Muscle layer of colon (tissue), 2 donors: ENCODE data around the gene LRMDA.
A peak's percentile ranks its signal among the peaks of the same experiment; 100 is the strongest.
"Not testable (repeated sequence)": the region's sequence is repeated elsewhere in the genome, so short reads cannot be mapped to it uniquely, and the experiment has no call there.

ENCODE experiments used
- H3K27ac ChIP-seq: one replicate; pipeline ENCODE4 v1.7.0; 2013; ENCODE audit warnings: low read depth, mild to moderate bottlenecking, low read length, moderate library complexity
- H3K27me3 ChIP-seq, 2 donors: one replicate each; pipeline ENCODE4 v1.7.0; 2013; ENCODE audit warnings: low read length in 2 of 2, mild to moderate bottlenecking in 2 of 2; ENCODE audit not compliant: insufficient read depth in 2 of 2, control insufficient read depth in 1 of 2
- H3K36me3 ChIP-seq: one replicate; pipeline ENCODE4 v1.7.0; 2013; ENCODE audit warnings: mild to moderate bottlenecking, low read length; ENCODE audit not compliant: insufficient read depth
- H3K4me1 ChIP-seq: one replicate; pipeline ENCODE4 v1.7.0; 2013; ENCODE audit warnings: mild to moderate bottlenecking, low read length; ENCODE audit not compliant: insufficient read depth
- H3K4me3 ChIP-seq, 2 donors: one replicate each; pipeline ENCODE4 v1.7.0; 2013; ENCODE audit warnings: low read length in 2 of 2, low read depth in 1 of 2, mild to moderate bottlenecking in 1 of 2, moderate library complexity in 1 of 2
- H3K9ac ChIP-seq: one replicate; pipeline ENCODE4 v1.7.0; 2013; ENCODE audit warnings: low read length
- H3K9me3 ChIP-seq: one replicate; pipeline ENCODE4 v1.7.0; 2013; ENCODE audit warnings: mild to moderate bottlenecking, low read length
- donor health status: abdominal sarcoma.
- donor health status: Adenocarcinoma of cecum.

The LRMDA gene

GRCh38 chr10:75761289-75761688 lies 329.9 kb downstream of the LRMDA start:
- Histone ChIP-seq H3K4me3 (no peak overlapping the region), H3K9ac (no peak overlapping the region), H3K9me3 (no peaks in the 10 kb centered on the region), H3K27me3 (no peaks in the 10 kb centered on the region), H3K27ac (no peak overlapping the region), H3K4me1 (peaks cover 4% of the 10 kb centered on the region), H3K36me3 (no peaks in the 10 kb centered on the region)

GRCh38 chr10:75762431-75762802 lies 331.0 kb downstream of the LRMDA start:
- no peak overlapping the region for H3K9ac ChIP-seq
- H3K4me1 ChIP-seq: peaks cover 4% of the 10 kb centered on the region
- no peaks in the 10 kb centered on the region for H3K27me3 ChIP-seq
- H3K36me3 ChIP-seq: no peaks in the 10 kb centered on the region
- no peaks in the 10 kb centered on the region for H3K9me3 ChIP-seq
- no peak overlapping the region for H3K27ac ChIP-seq
- no peak overlapping the region for H3K4me3 ChIP-seq

GRCh38 chr10:75763652-75764051 lies 332.2 kb downstream of the LRMDA start:
- H3K27ac ChIP-seq: no peak overlapping the region
- H3K9me3 ChIP-seq: no peaks in the 10 kb centered on the region
- H3K9ac ChIP-seq: no peak overlapping the region
- H3K4me3 ChIP-seq: no peak overlapping the region
- H3K4me1 ChIP-seq: peaks cover 4% of the 10 kb centered on the region
- no peaks in the 10 kb centered on the region for H3K36me3 ChIP-seq
- H3K27me3 ChIP-seq: no peaks in the 10 kb centered on the region

- Histone ChIP-seq H3K36me3 (no peaks in the 10 kb centered on the region), H3K4me3 (no peak overlapping the region), H3K9me3 (no peaks in the 10 kb centered on the region), H3K27ac (no peak overlapping the region), H3K27me3 (no peaks in the 10 kb centered on the region), H3K9ac (no peak overlapping the region), H3K4me1 (peaks cover 4% of the 10 kb centered on the region)
Measured at GRCh38 chr10:75764974-75765788, 333.8 kb downstream of the LRMDA start.

- Histone ChIP-seq H3K4me1 (peaks cover 4% of the 10 kb centered on the region), H3K9ac (no peak overlapping the region), H3K36me3 (no peaks in the 10 kb centered on the region), H3K9me3 (no peaks in the 10 kb centered on the region), H3K27me3 (no peaks in the 10 kb centered on the region), H3K4me3 (no peak overlapping the region), H3K27ac (no peak overlapping the region)
Measured at GRCh38 chr10:75765789-75766096, 334.3 kb downstream of the LRMDA start.

GRCh38 chr10:75766106-75766505 lies 334.7 kb downstream of the LRMDA start:
- H3K27ac ChIP-seq: no peak overlapping the region
- H3K9me3 ChIP-seq: no peaks in the 10 kb centered on the region
- no peaks in the 10 kb centered on the region for H3K27me3 ChIP-seq
- no peak overlapping the region for H3K4me3 ChIP-seq
- no peak overlapping the region for H3K9ac ChIP-seq
- peaks cover 6% of the 10 kb centered on the region for H3K4me1 ChIP-seq
- no peaks in the 10 kb centered on the region for H3K36me3 ChIP-seq

GRCh38 chr10:75766752-75767151 lies 335.3 kb downstream of the LRMDA start:
- H3K36me3 ChIP-seq, H3K27ac ChIP-seq, H3K9ac ChIP-seq, H3K4me3 ChIP-seq, H3K27me3 ChIP-seq, H3K9me3 ChIP-seq: not testable (repeated sequence)
- peaks cover 12% of the 10 kb centered on the region for H3K4me1 ChIP-seq

GRCh38 chr10:75770626-75771081 lies 339.2 kb downstream of the LRMDA start:
- H3K27ac ChIP-seq: no peak overlapping the region
- H3K9ac ChIP-seq: no peak overlapping the region
- H3K36me3 ChIP-seq: no peaks in the 10 kb centered on the region
- no peaks in the 10 kb centered on the region for H3K9me3 ChIP-seq
- H3K4me3 ChIP-seq: no peak overlapping the region
- peaks cover 18% of the 10 kb centered on the region for H3K4me1 ChIP-seq
- no peaks in the 10 kb centered on the region for H3K27me3 ChIP-seq

GRCh38 chr10:75771606-75772005 lies 340.2 kb downstream of the LRMDA start:
- Histone ChIP-seq H3K27ac (no peak overlapping the region), H3K9ac (no peak overlapping the region), H3K27me3 (no peaks in the 10 kb centered on the region), H3K4me3 (no peak overlapping the region), H3K36me3 (no peaks in the 10 kb centered on the region), H3K4me1 (peaks cover 18% of the 10 kb centered on the region), H3K9me3 (no peaks in the 10 kb centered on the region)

GRCh38 chr10:75772153-75772887 lies 340.9 kb downstream of the LRMDA start:
- Histone ChIP-seq H3K27me3 (no peaks in the 10 kb centered on the region), H3K27ac (peak overlapping the region; percentile 56), H3K4me1 (peaks cover 18% of the 10 kb centered on the region), H3K9ac (no peak overlapping the region), H3K36me3 (no peaks in the 10 kb centered on the region), H3K9me3 (no peaks in the 10 kb centered on the region), H3K4me3 (no peak overlapping the region)

GRCh38 chr10:75773231-75773780 lies 341.9 kb downstream of the LRMDA start:
- peak overlapping the region; percentile 27 for H3K27ac ChIP-seq
- no peak overlapping the region for H3K9ac ChIP-seq
- no peak overlapping the region for H3K4me3 ChIP-seq
- peaks cover 18% of the 10 kb centered on the region for H3K4me1 ChIP-seq
- no peaks in the 10 kb centered on the region for H3K36me3 ChIP-seq
- H3K27me3 ChIP-seq: no peaks in the 10 kb centered on the region
- no peaks in the 10 kb centered on the region for H3K9me3 ChIP-seq
